HEK293T (cell line): Measurements from ENCODE around the gene PTBP1.

Source experiments
- FOXK2 ChIP-seq: fragments of 450-650 bp; IDR thresholded peaks from 2 replicates; pipeline ENCODE4 v1.6.1; 2016; ENCODE audit warnings: mild to moderate bottlenecking
- SP1 ChIP-seq: fragments of 450-650 bp; IDR thresholded peaks from 2 replicates; pipeline ENCODE4 v1.6.1; 2017

GRCh38 chr19:805600-806550, 8.6 kb downstream of the PTBP1 start:
- TF ChIP-seq FOXK2 (no peak), SP1 (no peak)
